H9 (cell line): ENCODE measurements around the gene C21orf58. TPM values are rescaled to one million over a fixed set of nuclear protein-coding genes. Genes with fewer than 3 reads are reported as not detected.

Experiments used
- DNase-seq: peaks from one replicate; pipeline ENCODE4 v3.0.0-alpha.2; 2017
- H2AFZ ChIP-seq: one replicate; pipeline ENCODE4 v1.6.1; 2013; ENCODE audit warnings: mild to moderate bottlenecking, low read length, control low read depth, moderate library complexity
- H2AK5ac ChIP-seq: 2 replicates; pipeline ENCODE4 v1.6.1; 2013; ENCODE audit warnings: low read length, control low read depth, mixed read lengths; ENCODE audit not compliant: insufficient read length
- H2BK120ac ChIP-seq: one replicate; pipeline ENCODE4 v1.6.1; 2013; ENCODE audit warnings: low read depth, mild to moderate bottlenecking, low read length, control low read depth, inconsistent platforms; ENCODE audit not compliant: poor library complexity, severe bottlenecking
- H2BK12ac ChIP-seq: 2 replicates; pipeline ENCODE4 v1.6.1; 2013; ENCODE audit warnings: low read length, control low read depth, mixed read lengths, low read depth; ENCODE audit not compliant: insufficient read length
- H2BK15ac ChIP-seq: 2 replicates; pipeline ENCODE4 v1.6.1; 2013; ENCODE audit warnings: low read depth, low read length, control low read depth
- H2BK20ac ChIP-seq: one replicate; pipeline ENCODE4 v1.6.1; 2013; ENCODE audit warnings: low read depth, mild to moderate bottlenecking, low read length, control low read depth, inconsistent platforms; ENCODE audit not compliant: poor library complexity, severe bottlenecking
- H2BK5ac ChIP-seq: 2 replicates; pipeline ENCODE4 v1.6.1; 2013; ENCODE audit warnings: low read length, control low read depth, mixed read lengths; ENCODE audit not compliant: insufficient read length
- H3K14ac ChIP-seq: 2 replicates; pipeline ENCODE4 v1.6.1; 2013; ENCODE audit warnings: low read length, control low read depth; ENCODE audit not compliant: insufficient read depth
- H3K18ac ChIP-seq: 2 replicates; pipeline ENCODE4 v1.6.1; 2013; ENCODE audit warnings: low read depth, mild to moderate bottlenecking, mixed read lengths, low read length, control low read depth; ENCODE audit not compliant: insufficient read length
- H3K23ac ChIP-seq: 2 replicates; pipeline ENCODE4 v1.6.1; 2013; ENCODE audit warnings: low read length, control low read depth, mixed read lengths, low read depth; ENCODE audit not compliant: insufficient read length
- H3K23me2 ChIP-seq: 2 replicates; pipeline ENCODE4 v1.6.1; 2013; ENCODE audit warnings: low read depth, mild to moderate bottlenecking, mixed read lengths, low read length, control low read depth; ENCODE audit not compliant: insufficient read length, poor library complexity, severe bottlenecking
- H3K27ac ChIP-seq: 2 replicates; pipeline ENCODE4 v1.5.1; 2013; ENCODE audit warnings: low read length, control low read depth, mixed read lengths, low read depth; ENCODE audit not compliant: insufficient read length
- H3K27me3 ChIP-seq: 2 replicates; pipeline ENCODE4 v1.6.1; 2013; ENCODE audit warnings: low read length, control low read depth, inconsistent platforms; ENCODE audit not compliant: insufficient read depth
- H3K4ac ChIP-seq: 2 replicates; pipeline ENCODE4 v1.6.1; 2013; ENCODE audit warnings: low read depth, mild to moderate bottlenecking, control low read depth, inconsistent platforms, low read length, moderate library complexity
- H3K4me1 ChIP-seq: 2 replicates; pipeline ENCODE4 v1.6.1; 2013; ENCODE audit warnings: low read length, control low read depth, inconsistent platforms; ENCODE audit not compliant: insufficient read depth
- H3K4me2 ChIP-seq: 2 replicates; pipeline ENCODE4 v1.6.1; 2013; ENCODE audit warnings: low read length, control low read depth, mixed read lengths; ENCODE audit not compliant: insufficient read length, insufficient read depth
- H3K56ac ChIP-seq: 2 replicates; pipeline ENCODE4 v1.6.1; 2013; ENCODE audit warnings: low read depth, mild to moderate bottlenecking, mixed read lengths, low read length, control low read depth; ENCODE audit not compliant: insufficient read length
- H3K79me1 ChIP-seq: 2 replicates; pipeline ENCODE4 v1.6.1; 2013; ENCODE audit warnings: low read depth, mild to moderate bottlenecking, moderate library complexity, low read length, control low read depth, inconsistent platforms; ENCODE audit not compliant: insufficient read depth, poor library complexity, severe bottlenecking
- H3K79me2 ChIP-seq: 2 replicates; pipeline ENCODE4 v1.6.1; 2013; ENCODE audit warnings: low read length, control low read depth, inconsistent platforms; ENCODE audit not compliant: insufficient read depth
- H3K9ac ChIP-seq: 2 replicates; pipeline ENCODE4 v1.6.1; 2013; ENCODE audit warnings: low read length, control low read depth, mixed read lengths; ENCODE audit not compliant: insufficient read length; ENCODE audit errors: extremely low read depth
- H3K9me3 ChIP-seq: one replicate; pipeline ENCODE4 v1.6.1; 2013; ENCODE audit warnings: low read depth, low read length, inconsistent platforms; ENCODE audit not compliant: control insufficient read depth
- H3T11ph ChIP-seq: one replicate; pipeline ENCODE4 v1.6.1; 2013; ENCODE audit warnings: mild to moderate bottlenecking, low read length, control low read depth, inconsistent platforms
- H4K20me1 ChIP-seq: one replicate; pipeline ENCODE4 v1.6.1; 2013; ENCODE audit not compliant: control insufficient read depth, insufficient read length, insufficient read depth
- H4K5ac ChIP-seq: 2 replicates; pipeline ENCODE4 v1.6.1; 2013; ENCODE audit warnings: low read depth, mild to moderate bottlenecking, mixed read lengths, low read length, control low read depth; ENCODE audit not compliant: insufficient read length
- H4K8ac ChIP-seq: replicated peaks from 2 replicates; pipeline ENCODE4 v1.6.1; 2013; ENCODE audit warnings: low read length, control low read depth, mixed read lengths, low read depth; ENCODE audit not compliant: insufficient read length
- H4K91ac ChIP-seq: 2 replicates; pipeline ENCODE4 v1.6.1; 2013; ENCODE audit warnings: low read depth, mild to moderate bottlenecking, moderate library complexity, mixed read lengths, low read length, control low read depth; ENCODE audit not compliant: insufficient read length
- H3K27ac Mint-ChIP-seq, 3 experiments: 2 replicates in 2 of 3; 3 replicates in 1 of 3; pipeline ENCODE4 v1.8.0; 2020 to 2021; ENCODE audit warnings: mixed read lengths in 3 of 3, mild to moderate bottlenecking in 1 of 3, moderate library complexity in 1 of 3
- H3K27me3 Mint-ChIP-seq: 2 replicates; pipeline ENCODE4 v1.8.0; 2021; ENCODE audit warnings: low read depth, mild to moderate bottlenecking, moderate library complexity, mixed read lengths
- H3K36me3 Mint-ChIP-seq, 3 experiments: 2 replicates in 2 of 3; 3 replicates in 1 of 3; pipeline ENCODE4 v1.8.0; 2020 to 2021; ENCODE audit warnings: low read depth in 3 of 3, mixed read lengths in 3 of 3; ENCODE audit not compliant: insufficient read depth in 1 of 3
- H3K4me1 Mint-ChIP-seq, 2 experiments: 2 replicates each; pipeline ENCODE4 v1.8.0; 2020; ENCODE audit warnings: mixed read lengths in 2 of 2
- H3K4me3 Mint-ChIP-seq, 2 experiments: 2 replicates in 1 of 2; 3 replicates in 1 of 2; pipeline ENCODE4 v1.8.0; 2020 to 2021; ENCODE audit warnings: mild to moderate bottlenecking in 2 of 2, mixed read lengths in 2 of 2, moderate library complexity in 1 of 2
- H3K9me3 Mint-ChIP-seq, 2 experiments: 2 replicates in 1 of 2; 3 replicates in 1 of 2; pipeline ENCODE4 v1.8.0; 2020; ENCODE audit warnings: mild to moderate bottlenecking in 2 of 2, mixed read lengths in 2 of 2, moderate library complexity in 1 of 2
- CTCF ChIP-seq: fragments of 200-600 bp; sonication (generic); conservative IDR thresholded peaks from 3 replicates; pipeline ENCODE4 v1.8.0; 2021; ENCODE audit warnings: antibody characterized with exemption, mild to moderate bottlenecking
- WGBS: extraction: QIAGEN DNeasy Blood & Tissue Kit; methylation state at CpG from one replicate; pipeline ENCODE4 v1.1.7; 2013; ENCODE audit warnings: missing lambda C conversion rate, low lambda C conversion rate, mixed read lengths; ENCODE audit not compliant: insufficient read length; ENCODE audit errors: extremely low coverage; 5-methylcytosine and 5-hydroxymethylcytosine counted together
- total RNA-seq: library from RNA; stranded (reverse); gene quantifications from 2 replicates; pipeline ENCODE4 v1.2.1, GENCODE V29; 2021

Gene C21orf58
- total RNA-seq, 1 experiment from 2014 or later, result 17.2 TPM

GRCh38 chr21:46324390-46325072, 861 bp upstream of the C21orf58 start:
- Histone ChIP-seq H2BK12ac (no peak overlapping the region), H3K27me3 (no peaks in the 10 kb centered on the region), H3K4ac (no peak overlapping the region), H3K4me1 (peaks cover 7% of the 10 kb centered on the region; the same call in 1 of the 2 replicates), H3K27ac (peak overlapping the region; percentile 69), H2BK120ac (peak overlapping the region; percentile 73), H3K18ac (peak overlapping the region; percentile 84), H3K14ac (peak overlapping the region; percentile 94), H3K4me2 (peak overlapping the region; percentile 64), H4K5ac (no peak overlapping the region), H2AFZ (no peak overlapping the region), H3K23me2 (peaks cover 17% of the 10 kb centered on the region), H2BK20ac (no peak overlapping the region), H2AK5ac (no peak overlapping the region), H3K56ac (no peak overlapping the region), H3K79me1 (peaks cover 2% of the 10 kb centered on the region), H2BK15ac (no peak overlapping the region), H4K20me1 (no peaks in the 10 kb centered on the region), H3K23ac (no peak overlapping the region), H3K79me2 (peaks cover 15% of the 10 kb centered on the region; the same call in 1 of the 2 replicates), H2BK5ac (no peak overlapping the region), H4K8ac (no peak overlapping the region), H3K9ac (peak overlapping the region; percentile 94), H4K91ac (no peak overlapping the region), H3T11ph (no peak overlapping the region), H3K9me3 (no peaks in the 10 kb centered on the region)
- DNase-seq, result peak; percentile 87
- no peaks in the 10 kb centered on the region for H3K27me3 Mint-ChIP-seq
- H3K36me3 Mint-ChIP-seq, result peaks cover 36 to 52% (median 47%) of the 10 kb centered on the region in 3 experiments
- TF ChIP-seq CTCF, result no peak
- H3K9me3 Mint-ChIP-seq, result no peaks in the 10 kb centered on the region
- H3K27ac Mint-ChIP-seq, result no peak overlapping the region; a peak in 1 of 7 replicates
- peaks cover 30 to 33% of the 10 kb centered on the region in 2 experiments for H3K4me1 Mint-ChIP-seq
- H3K4me3 Mint-ChIP-seq, result peak overlapping the region; percentile 94 to 98
- no CpG with 5 or more reads among the region's 98 CpGs for WGBS
